Naive thymus-derived CD4-positive, alpha-beta T cell (primary cell): ENCODE measurements around the gene MAP1A. TPM values are rescaled to one million over a fixed set of nuclear protein-coding genes. Genes with fewer than 3 reads are reported as not detected.

Experiments
- ATAC-seq: fragments of 150-1000 bp; cut with Tn5 transposase; 2 replicates; pipeline ENCODE4 v1.10.0; 2021; ENCODE audit warnings: mild to moderate bottlenecking, moderate library complexity
- CTCF ChIA-PET: fragments of 350-600 bp; sonication (Branson Sonifier 250); formaldehyde crosslinking; loops from one replicate; lab custom pipeline; 2021; ENCODE audit warnings: antibody characterized with exemption; lab: Charles Lee
- POLR2A ChIA-PET: fragments of 350-600 bp; sonication (Branson Sonifier 250); formaldehyde crosslinking; loops from one replicate; lab custom pipeline; 2021; ENCODE audit warnings: antibody characterized with exemption, inconsistent platforms; lab: Charles Lee
- DNase-seq, 9 donors: peaks; one replicate each; pipeline versions ENCODE4 v3.0.0 to v3.0.0-alpha.2; 2020 to 2022; ENCODE audit warnings: mixed read lengths in 1 of 9
- H3K27ac ChIP-seq: one replicate; pipeline ENCODE4 v1.7.0; 2013; ENCODE audit warnings: mild to moderate bottlenecking, low read depth, low read length, moderate library complexity
- H3K27me3 ChIP-seq, 2 donors: one replicate each; pipeline ENCODE4 v1.7.0; 2013; ENCODE audit warnings: low read length in 2 of 2, mild to moderate bottlenecking in 2 of 2, moderate library complexity in 2 of 2; ENCODE audit not compliant: control insufficient read depth in 2 of 2, insufficient read depth in 2 of 2
- H3K36me3 ChIP-seq, 3 experiments: 1 replicate in 2 of 3; 2 replicates in 1 of 3; pipeline ENCODE4 v1.7.0; 2013; ENCODE audit warnings: low read length in 3 of 3, mild to moderate bottlenecking in 3 of 3, moderate library complexity in 1 of 3; ENCODE audit not compliant: insufficient read depth in 3 of 3, control insufficient read depth in 2 of 3
- H3K4me1 ChIP-seq, 2 donors: one replicate each; pipeline ENCODE4 v1.7.0; 2013; ENCODE audit warnings: low read length in 2 of 2, mild to moderate bottlenecking in 2 of 2, moderate library complexity in 1 of 2; ENCODE audit not compliant: control insufficient read depth in 2 of 2, insufficient read depth in 2 of 2
- H3K4me3 ChIP-seq: 2 replicates; pipeline ENCODE4 v1.7.0; 2013; ENCODE audit warnings: mild to moderate bottlenecking, low read length
- H3K9me3 ChIP-seq, 3 experiments: 1 replicate in 2 of 3; 2 replicates in 1 of 3; pipeline ENCODE4 v1.7.0; 2013; ENCODE audit warnings: low read length in 3 of 3; ENCODE audit not compliant: control insufficient read depth in 2 of 3
- H3K27ac Mint-ChIP-seq, 9 donors: one replicate each; pipeline ENCODE4 v1.8.0; 2020 to 2022; ENCODE audit warnings: mixed read lengths in 9 of 9, mild to moderate bottlenecking in 8 of 9, moderate library complexity in 5 of 9, inconsistent platforms in 2 of 9
- H3K27me3 Mint-ChIP-seq, 5 donors: one replicate each; pipeline ENCODE4 v1.8.0; 2021 to 2022; ENCODE audit warnings: mixed read lengths in 5 of 5, mild to moderate bottlenecking in 1 of 5
- H3K36me3 Mint-ChIP-seq, 5 donors: one replicate each; pipeline ENCODE4 v1.8.0; 2020 to 2022; ENCODE audit warnings: mixed read lengths in 5 of 5, mild to moderate bottlenecking in 3 of 5, inconsistent platforms in 1 of 5
- H3K4me1 Mint-ChIP-seq, 7 donors: one replicate each; pipeline ENCODE4 v1.8.0; 2020 to 2022; ENCODE audit warnings: mixed read lengths in 7 of 7, mild to moderate bottlenecking in 3 of 7, inconsistent platforms in 1 of 7
- H3K4me3 Mint-ChIP-seq, 10 donors: one replicate each; pipeline ENCODE4 v1.8.0; 2020 to 2022; ENCODE audit warnings: mild to moderate bottlenecking in 10 of 10, mixed read lengths in 10 of 10, moderate library complexity in 6 of 10, inconsistent platforms in 2 of 10
- H3K9me3 Mint-ChIP-seq, 11 donors: one replicate each; pipeline ENCODE4 v1.8.0; 2020 to 2022; ENCODE audit warnings: mixed read lengths in 11 of 11, mild to moderate bottlenecking in 4 of 11, inconsistent platforms in 1 of 11, moderate library complexity in 1 of 11
- intact Hi-C, 2 donors: fragments of 100-400 bp; cut with micrococcal nuclease; formaldehyde crosslinking; loops; one replicate each; pipeline ENCODE4 v1.15.1; 2023
- polyA plus RNA-seq, 2 donors: library from polyadenylated mRNA; unstranded; fragments of 300-500 nt; fragmentation: Illumina TruSeq; gene quantifications; one replicate each; pipeline ENCODE4 v1.2.3, GENCODE V29; 2021
- total RNA-seq, 6 experiments: library from RNA in 5 of 6; stranded (reverse) in 5 of 6; gene quantifications; 1 replicate in 5 of 6; 2 replicates in 1 of 6; pipeline ENCODE4 v1.2.3 and lab custom pipeline; 2021 to 2026

The MAP1A gene
- total and polyA plus RNA-seq, 7 experiments from 2014 or later = 0.22 to 13.6 (median 0.30) TPM

DNA sequence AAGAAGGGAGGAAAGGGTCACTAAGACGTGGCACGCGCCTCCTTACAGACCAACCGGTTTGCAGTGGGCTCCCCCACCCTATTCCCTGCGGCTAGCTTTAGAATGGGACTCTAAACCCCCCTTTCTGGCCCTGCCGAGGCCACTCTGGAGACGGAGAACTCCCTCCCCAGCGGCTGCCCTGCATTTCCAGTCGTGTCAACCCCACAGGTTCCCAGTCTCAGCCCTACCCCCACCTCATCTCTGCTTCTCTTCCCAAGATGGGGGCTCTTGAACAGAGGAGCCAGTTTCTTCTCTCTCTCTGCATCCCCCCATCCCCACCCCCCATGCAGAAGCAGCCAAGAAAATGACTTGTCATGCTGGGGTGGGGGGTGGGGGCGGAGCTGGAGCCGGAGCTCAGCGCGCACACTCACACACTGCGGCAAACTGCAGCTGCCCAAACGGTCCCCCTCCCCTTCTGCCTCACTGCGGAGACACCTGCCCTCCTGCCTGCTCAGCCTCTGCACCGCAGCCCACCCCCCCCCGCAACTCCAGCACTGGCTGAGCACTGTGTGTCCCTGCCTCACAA, 871 bp downstream of the MAP1A start:
- H3K27ac ChIP-seq = no peak overlapping the region
- ChIA-PET CTCF (no interaction called here), POLR2A (interaction anchor here (0.8 kb wide), 1 partner anchor 38 kb away, joined by 3 read pairs; no protein-coding TSS in a partner anchor)
- H3K27me3 Mint-ChIP-seq = peaks cover 27 to 46% (median 38%) of the 10 kb centered on the region in 5 donors
- H3K9me3 ChIP-seq = no peaks in the 10 kb centered on the region
- peaks cover 0 to 33% (median 0%) of the 10 kb centered on the region in 5 donors for H3K36me3 Mint-ChIP-seq
- H3K4me3 ChIP-seq = no peak overlapping the region
- peak overlapping the region in 9 of 10 donors; percentile 2 to 83 (median 70) for H3K4me3 Mint-ChIP-seq
- peaks cover 5% of the 10 kb centered on the region in 2 donors for H3K4me1 ChIP-seq
- ATAC-seq (peak; percentile 61), DNase-seq (no peak)
- H3K27me3 ChIP-seq = peaks cover 0 to 3% of the 10 kb centered on the region in 2 donors
- no peaks in the 10 kb centered on the region for H3K36me3 ChIP-seq
- peaks cover 0 to 2% (median 0%) of the 10 kb centered on the region in 11 donors for H3K9me3 Mint-ChIP-seq
- H3K27ac Mint-ChIP-seq = peak overlapping the region in 2 of 9 donors; percentile 67 to 77
- intact Hi-C loops = loop anchor here (10.0 kb wide), 2 partner anchors 293 to 333 kb away; partner anchors contain the start of genes CCNDBP1 (in 1 of the 2) and EPB42 (in 1 of the 2)
- peaks cover 7 to 59% (median 24%) of the 10 kb centered on the region in 7 donors for H3K4me1 Mint-ChIP-seq

GRCh38 chr15:43519196-43519595, 1.8 kb downstream of the MAP1A start:
- intact Hi-C loops = loop anchor here (10.0 kb wide), 2 partner anchors 294 to 334 kb away; partner anchors contain the start of genes CCNDBP1 (in 1 of the 2) and EPB42 (in 1 of the 2)
- Mint-ChIP-seq H3K36me3 (peaks cover 0 to 32% (median 0%) of the 10 kb centered on the region in 5 donors), H3K4me3 (peak overlapping the region in 3 of 10 donors; percentile 4 to 83 (median 20)), H3K9me3 (peaks cover 0 to 2% (median 0%) of the 10 kb centered on the region in 11 donors), H3K27me3 (peaks cover 27 to 46% (median 38%) of the 10 kb centered on the region in 5 donors), H3K4me1 (peaks cover 7 to 50% (median 23%) of the 10 kb centered on the region in 7 donors), H3K27ac (peak overlapping the region in 3 of 9 donors; percentile 32 to 67 (median 48))
- peaks cover 3% of the 10 kb centered on the region in 2 donors for H3K4me1 ChIP-seq
- no peaks in the 10 kb centered on the region for H3K9me3 ChIP-seq
- CTCF ChIA-PET = no interaction called here
- H3K4me3 ChIP-seq = no peak overlapping the region
- peaks cover 0 to 3% of the 10 kb centered on the region in 2 donors for H3K27me3 ChIP-seq
- no peak for DNase-seq
- no peak overlapping the region for H3K27ac ChIP-seq
- POLR2A ChIA-PET = no interaction called here
- ATAC-seq = no peak
- H3K36me3 ChIP-seq = no peaks in the 10 kb centered on the region

GRCh38 chr15:43520138-43520537, 2.7 kb downstream of the MAP1A start:
- H3K4me3 Mint-ChIP-seq = no peak overlapping the region
- H3K4me1 ChIP-seq = no peaks in the 10 kb centered on the region
- H3K27ac Mint-ChIP-seq = no peak overlapping the region
- POLR2A ChIA-PET = interaction anchor here (0.7 kb wide), 1 partner anchor 31 kb away, joined by 3 read pairs; no protein-coding TSS in a partner anchor
- peaks cover 27 to 46% (median 38%) of the 10 kb centered on the region in 5 donors for H3K27me3 Mint-ChIP-seq
- ATAC-seq = no peak
- H3K9me3 ChIP-seq = no peaks in the 10 kb centered on the region
- H3K4me3 ChIP-seq = no peak overlapping the region
- H3K36me3 Mint-ChIP-seq = peaks cover 0 to 31% (median 0%) of the 10 kb centered on the region in 5 donors
- intact Hi-C loops = no loop called here
- H3K27me3 ChIP-seq = peaks cover 0 to 3% of the 10 kb centered on the region in 2 donors
- H3K9me3 Mint-ChIP-seq = peaks cover 0 to 3% (median 0%) of the 10 kb centered on the region in 11 donors
- peaks cover 10 to 48% (median 24%) of the 10 kb centered on the region in 7 donors for H3K4me1 Mint-ChIP-seq
- H3K36me3 ChIP-seq = no peaks in the 10 kb centered on the region
- CTCF ChIA-PET = no interaction called here
- no peak for DNase-seq
- H3K27ac ChIP-seq = no peak overlapping the region

GRCh38 chr15:43521419-43521818, 4.0 kb downstream of the MAP1A start:
- DNase-seq = no peak
- Histone ChIP-seq H3K4me1 (peaks cover 0 to 3% of the 10 kb centered on the region in 2 donors), H3K27ac (no peak overlapping the region), H3K4me3 (no peak overlapping the region), H3K36me3 (no peaks in the 10 kb centered on the region), H3K27me3 (peaks cover 0 to 3% of the 10 kb centered on the region in 2 donors), H3K9me3 (no peaks in the 10 kb centered on the region)
- no peak for ATAC-seq
- intact Hi-C loops = no loop called here
- H3K4me3 Mint-ChIP-seq = no peak overlapping the region
- peaks cover 24 to 34% (median 32%) of the 10 kb centered on the region in 5 donors for H3K27me3 Mint-ChIP-seq
- CTCF ChIA-PET = no interaction called here
- peaks cover 0 to 26% (median 0%) of the 10 kb centered on the region in 5 donors for H3K36me3 Mint-ChIP-seq
- POLR2A ChIA-PET = no interaction called here
- peaks cover 16 to 48% (median 29%) of the 10 kb centered on the region in 7 donors for H3K4me1 Mint-ChIP-seq
- no peak overlapping the region for H3K27ac Mint-ChIP-seq
- H3K9me3 Mint-ChIP-seq = peaks cover 0 to 3% (median 0%) of the 10 kb centered on the region in 11 donors

- no peaks in the 10 kb centered on the region for H3K27me3 ChIP-seq
- Mint-ChIP-seq H3K4me3 (no peak overlapping the region), H3K27ac (peak overlapping the region in 1 of 9 donors; percentile 65), H3K4me1 (peaks cover 16 to 42% (median 27%) of the 10 kb centered on the region in 7 donors), H3K27me3 (peaks cover 18 to 27% (median 24%) of the 10 kb centered on the region in 5 donors), H3K9me3 (peaks cover 0 to 3% (median 0%) of the 10 kb centered on the region in 11 donors), H3K36me3 (peaks cover 0 to 22% (median 0%) of the 10 kb centered on the region in 5 donors)
- DNase-seq (no peak), ATAC-seq (no peak)
- H3K27ac ChIP-seq = no peak overlapping the region
- ChIA-PET POLR2A (no interaction called here), CTCF (no interaction called here)
- no peaks in the 10 kb centered on the region for H3K9me3 ChIP-seq
- H3K4me1 ChIP-seq = peaks cover 0 to 3% of the 10 kb centered on the region in 2 donors
- intact Hi-C loops = no loop called here
- H3K36me3 ChIP-seq = no peaks in the 10 kb centered on the region
- no peak overlapping the region for H3K4me3 ChIP-seq
These were observed 4.8 kb downstream of the MAP1A start for GRCh38 chr15:43522247-43522646.

- CTCF ChIA-PET = no interaction called here
- Mint-ChIP-seq H3K36me3 (peaks cover 0 to 16% (median 0%) of the 10 kb centered on the region in 5 donors), H3K9me3 (peaks cover 0 to 3% (median 0%) of the 10 kb centered on the region in 11 donors), H3K4me1 (peaks cover 7 to 30% (median 21%) of the 10 kb centered on the region in 7 donors), H3K27me3 (peaks cover 9 to 13% (median 12%) of the 10 kb centered on the region in 5 donors), H3K27ac (peak overlapping the region in 2 of 9 donors; percentile 4 to 55), H3K4me3 (no peak overlapping the region)
- ATAC-seq (no peak), DNase-seq (no peak)
- Histone ChIP-seq H3K36me3 (no peaks in the 10 kb centered on the region), H3K27ac (no peak overlapping the region), H3K4me1 (peaks cover 0 to 3% of the 10 kb centered on the region in 2 donors), H3K4me3 (no peak overlapping the region), H3K9me3 (no peaks in the 10 kb centered on the region), H3K27me3 (no peaks in the 10 kb centered on the region)
- POLR2A ChIA-PET = no interaction called here
- intact Hi-C loops = no loop called here
These were observed 6.2 kb downstream of the MAP1A start for GRCh38 chr15:43523646-43524045.
